Stimulated activated CD4-positive, alpha-beta T cell treated with anti-CD3 and anti-CD28 coated beads, TNF-alpha, amount 100 ng/mL, for 48 hours (primary cell): ENCODE measurements around the gene SCUBE1.
A peak's percentile ranks its signal among the peaks of the same experiment; 100 is the strongest.

Experiments used
- DNase-seq, 3 donors: peaks; one replicate each; pipeline ENCODE4 v3.0.0-alpha.2; 2020; ENCODE audit warnings: low read depth in 3 of 3

The SCUBE1 gene

DNA sequence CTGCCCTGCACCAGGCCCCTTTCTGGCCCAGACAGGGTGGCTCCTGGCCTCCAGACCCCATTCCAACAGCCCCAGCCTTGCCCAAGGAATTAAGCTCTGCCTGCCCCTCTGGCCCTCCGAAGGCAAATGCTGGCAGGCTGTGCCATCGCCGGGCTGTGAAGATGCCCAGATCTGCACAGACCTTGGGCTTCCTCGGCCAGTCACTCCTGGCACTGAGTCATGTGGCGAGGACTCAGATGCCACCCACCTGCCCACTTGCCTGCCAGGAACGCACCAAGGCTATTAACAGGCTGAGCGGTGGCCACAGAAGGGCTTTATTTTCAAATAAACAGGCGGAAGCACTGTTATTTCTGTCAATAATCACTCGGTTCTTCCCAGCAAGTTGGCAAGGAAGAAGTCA is 105.9 kb downstream of the SCUBE1 start:
- no peak for DNase-seq

DNA sequence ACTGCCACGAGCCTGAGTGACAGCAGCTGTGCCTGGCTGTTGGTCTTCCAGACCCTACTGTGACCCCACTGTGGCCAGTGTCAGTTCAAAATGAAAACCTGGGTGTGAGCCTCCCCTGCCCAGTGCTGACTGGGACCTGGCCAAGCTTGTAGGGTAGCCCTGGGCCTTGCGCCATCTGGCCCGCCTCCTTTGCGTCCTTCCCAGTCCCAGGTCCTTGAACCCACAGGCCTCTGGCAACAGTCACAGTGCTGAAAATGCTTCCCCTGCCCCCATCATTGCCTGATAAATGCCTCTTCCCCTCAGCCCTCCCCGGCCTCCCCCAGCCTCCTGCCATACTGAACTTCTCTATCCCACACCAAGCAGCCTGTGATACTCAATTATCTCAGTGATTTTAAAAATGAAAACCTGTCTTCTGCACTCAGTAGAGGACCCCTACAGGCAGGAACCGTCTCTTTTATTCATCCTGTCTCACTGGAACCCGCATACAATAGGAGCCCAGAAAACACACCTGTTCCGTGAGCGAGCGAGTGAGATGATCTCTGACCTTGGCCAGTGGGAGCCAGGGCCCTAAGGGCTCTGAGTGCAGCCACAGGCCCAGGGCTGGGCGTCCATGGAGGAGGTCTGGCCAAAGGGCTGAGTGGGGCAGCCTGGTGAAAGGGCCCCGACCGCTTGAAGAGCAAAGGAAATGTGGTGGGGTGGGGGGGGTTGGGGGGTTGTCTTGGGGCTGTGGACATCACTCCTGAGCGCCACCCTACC is 106.6 kb downstream of the SCUBE1 start:
- DNase-seq = no peak

DNA sequence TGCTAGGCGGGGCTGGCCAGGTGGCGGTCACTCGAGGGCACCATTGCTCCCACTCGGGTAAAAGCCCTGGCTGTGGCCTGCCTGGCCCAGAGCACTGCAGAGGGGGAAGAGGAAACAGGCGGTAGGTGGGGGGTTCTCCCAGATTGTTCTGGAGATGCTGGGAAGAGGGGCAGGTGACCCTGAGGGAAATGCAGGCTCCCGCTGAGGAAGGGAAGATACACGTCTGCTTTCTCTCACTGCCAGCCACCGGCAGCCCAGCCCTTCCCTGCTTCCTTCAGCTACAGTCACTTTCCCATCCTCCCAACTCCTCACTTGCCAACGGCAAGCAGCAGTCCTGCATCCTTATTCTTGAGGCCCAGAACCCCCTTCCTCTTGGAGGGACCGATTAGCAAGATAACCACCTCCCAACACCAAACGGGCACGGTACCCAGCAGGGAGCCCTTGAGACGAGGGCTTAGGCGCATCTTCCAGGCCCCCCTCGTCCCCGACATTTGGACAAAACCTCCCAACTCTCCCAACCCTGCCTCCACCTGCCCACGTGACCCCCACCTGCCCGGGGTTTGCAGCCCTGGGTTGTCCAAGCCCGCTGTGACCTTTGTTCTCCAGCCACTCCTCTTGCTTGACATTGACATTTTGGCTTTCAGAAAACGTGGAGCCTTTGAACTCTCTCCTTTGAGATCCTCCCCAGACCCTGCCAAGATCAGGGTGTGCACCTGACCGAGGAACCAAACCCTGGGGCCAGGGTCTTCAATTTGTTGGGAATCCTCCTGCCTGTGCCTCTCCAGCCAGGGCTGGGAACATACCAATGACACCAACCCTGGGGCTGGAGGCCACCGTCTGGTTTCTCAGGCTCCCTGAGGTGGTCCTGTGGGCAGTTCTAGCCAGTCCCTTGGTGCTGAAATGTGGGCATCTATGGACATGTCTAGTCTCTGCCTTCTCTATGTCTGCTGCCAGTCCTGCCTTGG is 107.4 kb downstream of the SCUBE1 start:
- DNase-seq = no peak

DNA sequence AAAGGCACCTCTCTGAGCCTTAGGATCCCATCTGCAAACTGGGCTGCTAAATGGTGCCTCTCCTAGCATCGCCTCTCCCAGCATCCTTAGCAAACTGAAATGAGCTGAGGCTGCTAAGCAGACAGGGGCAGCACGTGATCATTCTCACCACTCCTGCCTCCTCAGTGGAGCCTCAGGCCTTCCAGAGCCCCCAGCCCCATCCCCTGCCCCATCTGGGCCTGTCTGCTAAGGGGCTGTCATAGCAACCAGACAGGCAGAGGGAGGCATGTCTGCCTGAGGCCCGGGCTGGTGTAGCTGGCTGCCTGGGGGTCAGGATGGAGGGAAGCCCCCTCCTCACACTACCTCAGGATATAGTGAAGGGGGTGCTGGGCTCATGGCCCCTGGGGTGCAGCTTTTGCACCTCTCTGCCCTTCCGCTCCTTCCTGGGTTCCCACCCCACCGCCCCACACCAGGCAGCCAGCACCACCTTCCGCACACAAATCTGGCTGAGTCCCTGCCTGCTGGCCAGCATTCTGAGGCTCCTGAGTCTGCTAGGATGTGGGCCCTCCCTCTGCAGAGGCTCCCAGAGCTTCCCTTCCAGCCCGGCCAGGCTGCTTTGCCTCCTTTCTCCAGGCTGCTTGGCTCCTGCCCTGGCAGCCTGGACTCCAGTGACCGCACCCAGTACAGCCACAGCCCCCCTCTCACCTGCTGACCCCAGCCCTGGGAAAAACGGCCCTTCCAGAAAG is 108.7 kb downstream of the SCUBE1 start:
- DNase-seq = no peak

DNA sequence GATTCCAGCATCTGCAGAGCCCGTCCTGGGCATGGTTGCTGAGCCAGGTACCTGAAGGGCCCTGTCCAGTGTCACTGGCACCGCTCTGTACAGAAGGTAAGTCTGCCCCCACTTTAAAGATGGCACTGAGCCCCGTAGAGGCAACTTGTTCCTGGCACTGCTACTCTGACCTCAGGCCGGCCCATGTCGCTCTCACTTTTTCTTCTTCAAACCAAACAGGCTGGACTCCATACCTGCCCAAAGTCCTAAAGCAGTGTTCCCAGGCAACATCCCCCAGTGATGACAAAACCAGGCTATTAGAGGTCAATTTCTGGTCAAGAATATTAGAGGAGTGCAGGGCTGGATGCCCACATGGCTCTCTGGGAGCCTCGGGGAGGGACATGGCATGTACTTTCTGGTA is 109.6 kb downstream of the SCUBE1 start:
- DNase-seq = no peak

DNA sequence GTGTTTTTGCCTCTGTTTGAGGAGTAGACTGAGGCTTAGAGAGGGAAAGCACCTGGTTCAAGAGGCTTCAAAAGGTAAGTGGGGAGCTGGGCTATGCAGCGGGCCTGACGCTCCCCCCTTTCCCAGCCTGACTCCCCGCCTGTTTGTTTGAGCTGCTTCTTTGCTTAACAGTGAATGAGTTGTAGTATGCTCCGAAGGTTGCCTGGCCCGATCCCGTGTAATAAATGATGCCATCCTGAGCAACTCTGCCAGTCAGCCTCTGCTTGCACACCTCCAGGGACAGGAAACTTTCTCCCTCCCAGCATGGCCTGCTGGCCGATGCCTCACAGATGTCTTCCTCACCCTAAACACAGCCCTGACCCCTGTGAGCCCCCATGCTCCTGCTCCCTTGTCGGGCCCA is 110.7 kb downstream of the SCUBE1 start:
- DNase-seq = no peak

DNA sequence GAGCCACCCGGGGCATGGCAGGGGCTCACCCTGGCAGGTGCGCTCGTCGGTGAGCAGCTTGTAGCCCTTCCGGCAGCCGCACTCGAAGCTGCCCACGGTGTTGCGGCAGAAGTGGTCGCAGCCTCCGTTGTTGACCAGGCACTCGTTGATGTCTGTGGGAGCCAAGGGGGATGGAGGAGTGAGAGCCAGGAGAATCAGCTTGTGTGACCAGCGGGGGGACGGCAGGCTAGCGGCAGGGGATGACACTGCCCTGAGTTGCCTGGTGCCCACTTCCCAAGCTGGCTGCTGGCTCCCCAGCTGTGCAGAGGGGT is 111.5 kb downstream of the SCUBE1 start:
- DNase-seq = no peak

DNA sequence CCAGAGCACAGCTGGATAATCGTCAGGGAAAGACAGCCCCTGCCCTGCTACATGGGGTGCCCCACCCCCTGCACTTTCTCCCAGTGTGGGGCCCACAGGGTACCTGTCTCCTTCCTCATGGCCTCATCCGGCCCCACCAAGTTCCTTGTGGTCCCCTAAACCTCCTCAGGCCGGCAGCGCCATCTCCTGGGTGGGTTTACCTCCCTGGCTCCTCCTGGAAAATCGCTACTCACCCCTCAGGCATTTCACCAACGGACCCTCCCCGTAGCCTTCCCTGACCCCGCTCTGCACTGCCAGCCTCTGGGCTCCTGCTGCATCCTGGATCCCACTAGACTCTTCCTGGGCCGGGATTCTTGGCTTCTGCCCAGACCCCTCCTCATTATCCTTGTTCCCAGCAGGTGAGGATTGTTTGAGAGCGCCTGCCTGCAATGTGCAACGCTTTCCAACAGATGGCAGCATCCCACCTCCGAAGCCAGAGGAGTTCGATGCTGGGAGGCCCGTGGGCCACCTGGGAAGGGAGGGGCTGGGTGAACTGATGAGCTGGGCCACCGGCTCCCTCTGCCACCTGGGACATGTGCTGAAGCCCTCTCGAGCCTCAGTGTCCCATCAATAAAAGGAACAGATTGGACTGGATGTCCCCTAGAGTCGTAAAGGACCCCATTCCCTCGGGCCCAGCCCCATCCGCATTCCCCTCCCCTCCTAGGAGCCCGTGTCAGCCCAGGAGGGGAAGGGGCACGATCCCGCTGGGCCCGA is 112.0 kb downstream of the SCUBE1 start:
- peak; percentile 38 to 47 (median 44) for DNase-seq

DNA sequence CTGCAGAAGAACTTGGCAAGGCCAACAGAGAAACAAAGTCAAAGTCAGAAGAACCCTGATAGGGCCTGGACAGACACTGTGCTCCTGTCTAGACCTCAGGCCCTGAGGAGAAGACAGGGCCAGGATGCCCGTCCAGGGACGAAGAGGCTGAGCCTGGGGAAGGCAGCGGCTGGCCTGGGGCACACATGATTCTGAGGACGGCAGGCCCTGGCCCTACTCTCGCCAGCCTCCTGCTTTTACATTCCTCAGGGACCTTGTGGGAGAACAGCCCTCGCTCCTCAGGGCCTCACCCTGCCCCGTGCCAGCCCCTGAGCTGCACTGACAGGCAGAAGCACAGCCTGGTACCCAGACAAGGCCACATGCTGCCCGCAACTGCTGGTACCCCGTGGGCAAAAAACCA is 112.6 kb downstream of the SCUBE1 start:
- DNase-seq = no peak

DNA sequence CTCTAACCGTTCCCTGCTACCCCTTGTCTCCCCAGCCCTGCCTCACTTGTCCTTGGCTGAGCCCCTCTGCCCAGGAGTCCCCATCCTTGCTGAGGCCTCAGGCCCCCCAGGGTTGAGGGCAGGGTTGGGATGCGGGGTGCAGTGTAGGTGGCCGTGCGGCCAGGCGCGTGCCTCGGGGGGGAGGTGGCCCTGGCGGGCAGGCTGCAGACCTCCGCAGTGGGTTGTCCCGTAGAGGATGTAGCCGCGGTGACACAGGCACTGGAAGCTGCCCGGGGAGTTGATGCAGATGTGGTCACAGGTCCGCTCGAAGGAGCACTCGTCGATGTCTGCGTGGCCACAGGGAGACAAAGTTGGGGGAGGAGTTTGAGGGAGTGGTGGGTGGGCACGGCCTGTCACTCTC is 114.3 kb downstream of the SCUBE1 start:
- no peak for DNase-seq

DNA sequence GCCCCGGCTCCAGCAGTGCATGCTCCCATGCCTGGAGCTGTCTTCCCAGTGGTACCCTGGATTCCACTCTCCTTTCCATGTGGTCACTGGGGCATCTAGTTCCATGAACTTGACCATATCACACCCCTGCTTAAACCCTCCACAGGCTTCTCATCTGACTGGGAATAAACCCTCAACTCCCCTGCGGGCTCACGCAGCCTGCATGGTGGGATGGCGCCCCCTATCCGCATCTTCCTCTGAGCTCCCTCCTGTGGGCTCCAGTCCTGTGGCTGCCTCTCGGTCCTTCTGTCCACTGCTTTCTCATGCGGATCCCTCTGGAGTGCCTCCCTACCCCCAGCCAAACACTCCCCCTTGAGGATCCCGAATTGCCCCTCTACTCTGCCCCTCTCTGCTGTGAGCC is 114.8 kb downstream of the SCUBE1 start:
- DNase-seq = peak in 1 of 3 donors; percentile 33

DNA sequence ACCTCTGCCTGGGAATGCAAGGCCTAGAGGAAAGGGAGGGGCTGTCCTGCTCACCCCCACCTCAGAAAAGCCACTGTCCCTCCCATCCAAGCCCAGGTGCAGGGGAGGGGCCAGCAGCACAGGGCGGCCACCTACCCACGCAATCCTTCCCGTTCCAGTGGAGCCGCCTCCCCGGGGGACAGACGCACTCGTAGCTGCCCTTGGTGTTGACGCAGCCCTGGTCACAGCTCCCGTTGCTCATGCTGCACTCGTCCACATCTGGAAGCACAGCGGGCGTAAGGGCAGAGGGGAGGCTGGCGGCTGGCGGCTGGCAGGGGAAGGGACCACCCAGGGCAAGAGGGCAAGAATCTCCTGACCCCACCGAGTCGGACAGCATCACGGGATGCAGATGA is 115.9 kb downstream of the SCUBE1 start:
- no peak for DNase-seq

DNA sequence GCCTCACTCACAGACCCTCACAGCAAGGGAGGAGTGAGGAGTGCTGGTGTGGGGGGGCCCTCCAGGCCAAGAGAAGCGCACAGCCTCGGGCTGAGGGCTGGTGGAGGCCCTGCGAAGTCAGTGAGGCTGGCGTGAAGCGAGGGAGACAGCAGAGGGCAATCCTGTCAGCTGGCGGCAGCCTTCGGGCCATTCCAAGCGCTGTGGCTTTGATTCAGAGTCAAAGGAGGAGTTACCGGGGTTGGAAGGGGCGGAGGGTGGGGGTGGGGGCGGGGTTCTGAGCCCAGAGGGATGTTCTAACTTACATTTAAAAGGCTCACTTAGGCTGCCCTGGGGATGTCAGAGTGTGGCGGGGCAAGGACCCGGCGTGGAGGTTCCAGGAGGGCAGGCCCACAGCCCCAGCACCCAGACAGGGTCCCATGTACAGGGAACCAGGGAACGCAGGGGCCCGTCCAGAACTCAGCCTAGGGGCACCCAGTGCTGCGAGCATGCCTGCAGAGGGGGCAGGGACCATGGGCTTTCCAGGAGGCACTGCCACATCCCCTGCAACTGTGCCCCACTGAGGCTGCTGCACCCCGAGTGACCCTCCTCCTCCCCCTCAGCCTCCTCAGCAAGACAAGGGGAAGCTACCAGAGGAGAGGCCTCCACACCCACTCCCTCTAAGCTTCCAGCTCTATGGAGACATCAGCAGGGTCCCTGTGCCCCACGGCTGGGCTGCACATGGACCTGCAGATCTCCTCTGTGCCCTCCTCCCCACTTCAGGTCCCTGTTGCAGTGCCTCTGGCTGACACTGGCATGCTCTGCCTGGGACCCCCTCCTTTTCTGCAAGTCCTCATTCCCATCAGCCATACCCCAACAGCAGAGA is 116.6 kb downstream of the SCUBE1 start:
- no peak for DNase-seq

DNA sequence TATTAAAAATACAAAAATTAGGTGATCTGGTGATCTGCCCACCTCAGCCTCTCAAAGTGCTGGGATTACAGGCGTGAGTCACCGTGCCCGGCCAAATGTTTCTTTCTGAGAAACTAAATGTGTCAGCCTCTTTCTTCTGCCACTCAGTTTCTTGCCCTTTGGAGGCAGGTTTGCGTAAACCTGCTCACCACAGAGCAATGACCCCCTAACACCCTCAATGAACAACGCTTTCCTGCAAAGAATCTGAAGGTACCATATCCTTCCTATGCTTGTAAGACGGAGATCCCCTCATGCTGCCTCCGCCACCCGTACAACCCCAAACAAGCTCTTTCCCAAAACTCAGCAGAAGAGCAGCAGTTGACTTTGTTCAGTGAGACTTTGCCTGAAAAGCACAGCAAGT is 117.6 kb downstream of the SCUBE1 start:
- no peak for DNase-seq

DNA sequence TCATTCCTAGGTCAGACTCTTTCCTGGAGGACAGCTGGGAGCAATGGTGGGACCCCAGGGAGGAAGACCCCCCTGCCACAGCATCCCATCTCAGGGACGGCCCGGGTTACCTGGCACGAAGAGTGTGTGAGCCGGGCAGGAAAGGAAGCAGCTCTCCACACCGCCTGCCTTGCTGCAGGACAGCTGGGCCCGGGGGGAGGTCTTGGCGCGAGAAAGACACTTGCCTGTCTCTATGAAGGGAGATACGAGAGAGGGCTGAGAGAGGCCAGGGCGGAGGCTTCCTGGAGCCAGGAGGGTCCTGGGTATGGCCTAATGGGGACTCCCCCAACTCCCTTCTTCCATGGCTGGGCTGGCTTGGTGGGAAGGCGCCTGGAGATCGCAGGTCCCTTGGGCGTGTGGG is 120.2 kb downstream of the SCUBE1 start:
- no peak for DNase-seq

DNA sequence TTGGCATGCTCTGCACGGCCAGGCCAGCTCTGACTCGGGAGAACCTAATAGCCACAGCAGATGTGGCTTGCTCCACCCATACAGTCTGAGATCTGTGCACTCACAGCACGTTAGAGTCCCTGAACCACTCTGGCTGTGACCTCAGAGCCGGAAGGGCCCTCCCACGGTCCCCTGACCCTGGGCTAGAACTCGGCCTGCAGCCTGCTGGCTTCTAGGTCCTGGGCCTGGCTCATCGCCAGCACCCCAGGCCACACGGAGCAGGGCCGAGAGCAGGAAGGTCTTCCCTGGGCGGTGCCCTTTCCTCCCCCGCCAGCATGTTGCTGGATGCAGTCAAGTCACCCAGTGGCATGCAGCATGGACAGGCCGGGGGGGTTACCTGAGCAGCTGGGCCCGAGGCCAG is 120.9 kb downstream of the SCUBE1 start:
- DNase-seq = no peak

DNA sequence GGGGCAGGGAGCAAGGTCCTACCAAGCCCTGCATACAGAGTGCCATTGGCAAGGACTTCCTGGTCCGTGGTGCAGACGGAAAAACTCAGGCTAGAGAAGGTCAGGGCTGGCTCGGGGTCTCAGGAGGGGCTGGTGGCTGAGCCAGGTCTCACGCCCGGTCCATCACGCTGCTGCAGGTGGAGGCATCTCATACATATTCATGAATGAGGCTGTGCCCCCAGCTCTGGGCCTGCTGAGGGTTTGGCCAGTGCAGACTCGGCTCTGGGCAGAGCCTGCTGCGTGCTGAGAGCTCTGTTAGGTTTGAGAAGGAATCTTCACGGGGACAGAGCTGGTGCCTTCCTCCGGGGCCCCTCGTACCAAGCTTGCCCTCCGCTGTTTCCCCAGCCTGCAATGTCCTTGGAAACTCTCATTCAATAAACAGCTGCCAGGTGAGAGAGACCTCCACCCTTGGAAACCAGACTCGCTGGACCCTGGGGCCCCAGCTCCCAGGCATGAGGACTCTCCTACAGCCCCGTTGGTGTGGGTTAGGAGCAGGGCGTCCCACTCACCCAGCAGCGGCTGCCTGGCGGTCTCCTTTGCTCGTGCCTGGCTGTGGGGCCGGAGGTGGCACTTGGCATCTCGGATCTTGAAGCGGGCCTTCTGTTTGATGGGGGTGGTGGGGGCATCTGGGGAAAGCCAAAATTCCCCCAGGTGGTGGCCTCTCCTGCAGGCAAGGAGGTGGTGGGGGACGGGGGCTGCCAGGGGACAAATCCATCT is 122.4 kb downstream of the SCUBE1 start:
- DNase-seq = no peak

DNA sequence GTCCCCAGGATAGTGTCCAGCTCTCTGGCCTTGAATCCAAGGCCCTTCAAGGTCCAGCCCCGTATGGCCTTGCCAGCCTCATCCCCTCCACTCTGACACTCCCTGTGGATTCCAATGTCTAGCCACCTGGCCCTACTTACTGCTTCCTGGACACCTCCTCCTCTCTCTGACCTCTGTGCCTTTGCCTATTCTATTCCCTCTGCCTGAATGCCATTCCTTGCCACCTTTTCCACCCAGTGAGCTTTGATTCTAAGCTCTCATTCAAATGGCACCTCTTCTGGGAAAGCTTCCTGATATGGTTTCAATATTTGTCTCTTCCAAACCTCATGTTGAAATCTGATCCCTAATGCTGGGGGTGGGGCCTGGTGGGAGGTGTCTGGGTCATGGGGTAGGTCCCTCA is 124.4 kb downstream of the SCUBE1 start:
- DNase-seq = no peak

DNA sequence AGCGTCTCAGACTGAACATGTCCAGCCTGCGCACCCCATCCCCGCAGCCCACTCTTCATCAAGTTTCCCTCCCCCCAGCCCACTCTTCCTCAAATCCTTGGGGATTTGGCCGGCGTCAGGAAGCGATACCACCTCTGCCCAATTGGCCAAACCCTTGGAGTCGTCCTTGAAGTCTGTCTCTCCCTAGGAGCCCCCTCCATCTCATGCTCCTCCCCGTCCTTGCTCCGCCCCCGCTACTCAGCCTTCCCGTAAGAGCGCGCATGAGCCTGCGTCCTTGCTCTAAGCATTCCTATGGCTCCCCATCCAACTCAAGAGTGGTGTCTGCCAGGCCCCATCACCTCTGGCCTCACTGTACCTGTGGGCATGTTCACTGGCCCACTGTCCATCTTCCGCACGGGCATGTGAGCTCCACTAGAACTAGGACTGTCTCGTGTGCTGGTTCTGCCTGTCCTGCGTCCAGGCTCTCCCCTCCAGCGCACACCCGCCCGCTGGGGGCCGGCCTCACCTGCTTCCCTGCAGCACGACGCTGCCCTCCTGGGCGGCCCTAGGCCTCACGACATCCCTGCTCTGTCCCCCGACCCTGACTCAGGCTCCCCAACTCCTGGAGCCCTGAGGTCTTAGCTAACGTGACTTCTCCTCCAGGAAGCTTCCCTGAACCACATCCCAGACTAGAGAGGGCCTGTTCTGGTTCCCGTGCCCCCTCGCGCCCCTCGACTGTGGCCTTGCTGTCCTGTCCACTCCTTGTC is 125.7 kb downstream of the SCUBE1 start:
- DNase-seq = no peak
